Ishikawa (cell line): Measurements from ENCODE around the gene TMEM238.

Experiments
- CEBPB ChIP-seq: IDR thresholded peaks from 2 replicates; pipeline ENCODE4 v1.6.1; 2012
- CREB1 ChIP-seq: IDR thresholded peaks from 2 replicates; pipeline ENCODE4 v1.6.1; 2012; ENCODE audit warnings: low read depth
- EGR1 ChIP-seq: IDR thresholded peaks from 2 replicates; pipeline ENCODE4 v1.6.1; 2012
- EP300 ChIP-seq: IDR thresholded peaks from 2 replicates; pipeline ENCODE4 v1.6.1; 2012; ENCODE audit warnings: borderline replicate concordance
- FOXM1 ChIP-seq: IDR thresholded peaks from 2 replicates; pipeline ENCODE4 v1.6.1; 2012; ENCODE audit warnings: low read depth, borderline replicate concordance
- NFIC ChIP-seq: IDR thresholded peaks from 2 replicates; pipeline ENCODE4 v1.6.1; 2012
- RAD21 ChIP-seq: IDR thresholded peaks from 2 replicates; pipeline ENCODE4 v1.6.1; 2012; ENCODE audit warnings: low read depth
- TAF1 ChIP-seq: IDR thresholded peaks from 2 replicates; pipeline ENCODE4 v1.6.1; 2012; ENCODE audit warnings: low read depth, mild to moderate bottlenecking
- TCF12 ChIP-seq: IDR thresholded peaks from 2 replicates; pipeline ENCODE4 v1.6.1; 2012; ENCODE audit warnings: low read depth
- TEAD4 ChIP-seq: IDR thresholded peaks from 2 replicates; pipeline ENCODE4 v1.6.1; 2012
- YY1 ChIP-seq: IDR thresholded peaks from 2 replicates; pipeline ENCODE4 v1.6.1; 2012; ENCODE audit warnings: low read depth
- ZBTB7A ChIP-seq: IDR thresholded peaks from 2 replicates; pipeline ENCODE4 v1.6.1; 2012; ENCODE audit warnings: low read depth
- TF ChIP-seq, protein P1 (sequence below): IDR thresholded peaks from 2 replicates; pipeline ENCODE4 v1.6.1; 2012; ENCODE audit warnings: low read depth, mild to moderate bottlenecking
- TF ChIP-seq, protein P2 (sequence below): IDR thresholded peaks from 2 replicates; pipeline ENCODE4 v1.6.1; 2012
- TF ChIP-seq, protein P3 (sequence below): IDR thresholded peaks from 2 replicates; pipeline ENCODE4 v1.6.1; 2012

TMEM238 gene, protein sequence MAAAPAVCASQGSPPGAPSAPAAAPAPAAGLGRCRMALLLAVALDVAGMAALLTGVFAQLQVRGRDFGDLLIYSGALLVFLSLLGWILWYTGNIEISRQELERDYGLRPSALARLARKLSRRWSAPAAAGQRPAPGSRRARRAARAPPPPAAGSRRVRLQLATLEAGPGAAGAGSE

DNA sequence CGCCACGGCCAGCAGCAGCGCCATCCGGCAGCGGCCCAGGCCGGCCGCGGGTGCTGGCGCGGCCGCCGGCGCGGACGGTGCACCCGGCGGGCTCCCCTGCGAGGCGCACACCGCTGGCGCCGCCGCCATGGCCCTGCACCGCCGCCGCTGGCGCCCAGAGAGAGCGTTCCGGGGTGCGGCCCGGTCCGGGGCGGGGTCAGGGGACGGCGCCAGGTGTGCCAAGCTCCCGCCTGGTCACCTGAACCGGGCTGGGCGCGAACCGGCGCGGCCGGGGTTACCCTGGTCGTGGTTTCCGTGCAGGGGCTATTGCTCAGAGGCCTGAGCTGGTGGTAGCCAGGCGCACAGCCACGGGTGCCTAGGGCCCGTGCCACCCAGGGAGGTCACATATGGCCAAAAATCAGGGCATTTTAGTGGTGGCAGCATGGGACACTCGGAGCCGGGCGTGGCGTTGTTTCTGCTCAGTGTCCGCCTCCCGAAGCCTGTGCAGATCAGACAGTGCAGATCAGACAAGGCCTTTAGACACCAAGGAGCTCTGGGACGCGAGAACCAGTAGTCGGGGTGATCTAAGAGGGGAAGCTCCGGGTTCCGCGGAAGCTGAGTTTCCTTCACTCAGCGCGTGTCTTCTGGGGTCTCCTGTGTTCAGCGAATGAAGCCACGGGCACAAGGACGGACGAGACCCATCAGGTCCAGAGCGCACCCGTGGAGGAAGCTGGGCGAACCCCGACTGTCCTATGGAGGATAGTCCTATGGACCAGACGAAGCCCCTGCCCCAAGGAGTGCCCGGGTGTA, at the start of gene TMEM238:
Gene TMEM238, minus strand, starts transcription at position 162 of the 789 bp plus-strand sequence. Its CDS starts 33 bp downstream, at position 129.
- no peak for TF ChIP-seq FOXM1
- TF ChIP-seq CEBPB = no peak
- TF ChIP-seq NFIC = no peak
- TF ChIP-seq EGR1 = no peak
- TF ChIP-seq TAF1 = peak; percentile 25; the same call in 1 of the 2 replicates
- TF ChIP-seq RAD21 = no peak
- TF ChIP-seq ZBTB7A = no peak; the same call in 1 of the 2 replicates
- TF ChIP-seq, protein P1, sequence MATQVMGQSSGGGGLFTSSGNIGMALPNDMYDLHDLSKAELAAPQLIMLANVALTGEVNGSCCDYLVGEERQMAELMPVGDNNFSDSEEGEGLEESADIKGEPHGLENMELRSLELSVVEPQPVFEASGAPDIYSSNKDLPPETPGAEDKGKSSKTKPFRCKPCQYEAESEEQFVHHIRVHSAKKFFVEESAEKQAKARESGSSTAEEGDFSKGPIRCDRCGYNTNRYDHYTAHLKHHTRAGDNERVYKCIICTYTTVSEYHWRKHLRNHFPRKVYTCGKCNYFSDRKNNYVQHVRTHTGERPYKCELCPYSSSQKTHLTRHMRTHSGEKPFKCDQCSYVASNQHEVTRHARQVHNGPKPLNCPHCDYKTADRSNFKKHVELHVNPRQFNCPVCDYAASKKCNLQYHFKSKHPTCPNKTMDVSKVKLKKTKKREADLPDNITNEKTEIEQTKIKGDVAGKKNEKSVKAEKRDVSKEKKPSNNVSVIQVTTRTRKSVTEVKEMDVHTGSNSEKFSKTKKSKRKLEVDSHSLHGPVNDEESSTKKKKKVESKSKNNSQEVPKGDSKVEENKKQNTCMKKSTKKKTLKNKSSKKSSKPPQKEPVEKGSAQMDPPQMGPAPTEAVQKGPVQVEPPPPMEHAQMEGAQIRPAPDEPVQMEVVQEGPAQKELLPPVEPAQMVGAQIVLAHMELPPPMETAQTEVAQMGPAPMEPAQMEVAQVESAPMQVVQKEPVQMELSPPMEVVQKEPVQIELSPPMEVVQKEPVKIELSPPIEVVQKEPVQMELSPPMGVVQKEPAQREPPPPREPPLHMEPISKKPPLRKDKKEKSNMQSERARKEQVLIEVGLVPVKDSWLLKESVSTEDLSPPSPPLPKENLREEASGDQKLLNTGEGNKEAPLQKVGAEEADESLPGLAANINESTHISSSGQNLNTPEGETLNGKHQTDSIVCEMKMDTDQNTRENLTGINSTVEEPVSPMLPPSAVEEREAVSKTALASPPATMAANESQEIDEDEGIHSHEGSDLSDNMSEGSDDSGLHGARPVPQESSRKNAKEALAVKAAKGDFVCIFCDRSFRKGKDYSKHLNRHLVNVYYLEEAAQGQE = no peak
- TF ChIP-seq EP300 = peak; percentile 20; the same call in 1 of the 2 replicates
- TF ChIP-seq CREB1 = no peak
- TF ChIP-seq, protein P2, sequence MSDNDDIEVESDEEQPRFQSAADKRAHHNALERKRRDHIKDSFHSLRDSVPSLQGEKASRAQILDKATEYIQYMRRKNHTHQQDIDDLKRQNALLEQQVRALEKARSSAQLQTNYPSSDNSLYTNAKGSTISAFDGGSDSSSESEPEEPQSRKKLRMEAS = no peak
- TF ChIP-seq, protein P3, sequence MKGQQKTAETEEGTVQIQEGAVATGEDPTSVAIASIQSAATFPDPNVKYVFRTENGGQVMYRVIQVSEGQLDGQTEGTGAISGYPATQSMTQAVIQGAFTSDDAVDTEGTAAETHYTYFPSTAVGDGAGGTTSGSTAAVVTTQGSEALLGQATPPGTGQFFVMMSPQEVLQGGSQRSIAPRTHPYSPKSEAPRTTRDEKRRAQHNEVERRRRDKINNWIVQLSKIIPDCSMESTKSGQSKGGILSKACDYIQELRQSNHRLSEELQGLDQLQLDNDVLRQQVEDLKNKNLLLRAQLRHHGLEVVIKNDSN = peak; percentile 27; the same call in 1 of the 2 replicates
- TF ChIP-seq YY1 = peak; percentile 78
- TF ChIP-seq TEAD4 = no peak
- TF ChIP-seq TCF12 = no peak

DNA sequence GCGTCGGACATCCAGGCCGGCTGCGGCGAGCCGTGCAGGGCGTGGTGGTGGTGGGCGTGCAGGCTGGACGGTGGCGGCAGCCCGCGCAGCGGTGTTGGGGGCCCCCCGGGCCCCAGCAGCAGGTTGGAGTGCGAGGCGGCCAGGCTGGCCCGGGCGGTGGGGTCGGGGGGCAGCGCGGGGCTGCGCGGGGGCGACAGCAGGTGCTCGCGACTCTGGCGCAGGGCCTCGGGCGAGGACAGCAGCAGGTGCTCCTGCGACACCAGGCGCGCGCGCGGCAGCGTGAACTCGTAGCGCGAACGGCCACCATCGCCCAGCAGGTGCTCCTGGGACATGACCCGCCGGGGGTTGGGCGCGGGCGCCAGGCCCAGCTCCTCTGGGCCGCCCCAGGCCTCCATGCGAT, 49.2 kb upstream of the TMEM238 start:
- TF ChIP-seq EGR1 = no peak
- TF ChIP-seq YY1 = no peak
- no peak for TF ChIP-seq CEBPB
- no peak for TF ChIP-seq RAD21
- no peak for TF ChIP-seq FOXM1
- no peak for TF ChIP-seq TAF1
- TF ChIP-seq, protein P2 = no peak
- TF ChIP-seq EP300 = no peak

DNA sequence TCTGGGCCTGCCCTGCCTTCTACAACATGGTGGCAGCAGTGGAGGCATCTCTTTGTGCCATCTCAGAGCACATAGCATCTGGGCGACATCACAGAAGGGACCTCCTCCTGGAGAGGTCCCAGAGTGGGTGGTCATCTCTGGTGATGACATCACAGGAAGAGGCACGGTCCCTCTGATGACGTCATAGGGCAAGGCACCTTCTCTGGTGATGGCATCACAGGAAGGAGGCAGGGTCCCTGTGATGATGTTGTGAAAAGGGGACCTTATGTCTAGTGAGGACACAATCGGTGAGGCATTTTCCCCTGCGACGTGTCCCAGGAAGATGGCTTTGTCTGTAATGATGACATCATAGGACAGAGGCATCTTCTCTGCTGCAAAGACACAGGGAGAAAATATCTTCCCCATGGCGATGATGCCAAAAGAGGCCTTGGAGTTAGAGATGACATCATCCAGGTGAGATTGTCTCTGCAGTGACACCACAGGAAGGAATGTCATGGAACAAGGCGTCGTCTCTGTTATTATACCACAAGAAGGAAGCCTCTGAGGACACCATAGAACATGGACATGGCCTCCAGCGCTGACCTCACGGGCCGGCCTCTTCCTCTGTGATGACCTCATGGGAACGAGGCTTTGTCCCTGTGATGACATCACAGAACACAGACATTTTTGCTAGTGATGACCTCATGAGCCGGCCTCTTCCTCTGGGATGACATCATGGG, 48.3 kb upstream of the TMEM238 start:
- TF ChIP-seq ZBTB7A = no peak
- peak; percentile 44; the same call in 1 of the 2 replicates for TF ChIP-seq CREB1
- no peak for TF ChIP-seq NFIC
- no peak for TF ChIP-seq EGR1

DNA sequence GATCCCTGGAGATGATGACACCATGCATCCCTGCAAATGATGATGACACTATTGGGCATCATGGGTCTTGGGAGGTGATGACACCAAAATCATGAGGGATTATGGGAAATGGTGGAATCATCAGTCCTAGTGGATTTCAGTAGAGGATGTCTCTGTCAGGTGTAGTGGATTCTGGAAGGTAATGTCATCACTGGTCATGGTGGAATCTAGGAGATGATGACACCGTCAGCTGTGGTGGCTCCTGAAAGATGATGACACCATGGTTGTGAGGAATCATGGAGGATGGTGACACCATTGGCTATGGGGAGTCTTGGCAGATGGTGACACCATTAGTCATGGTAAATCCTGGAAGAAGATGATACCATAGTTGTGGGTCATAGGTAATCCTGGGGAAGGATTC, 47.1 kb upstream of the TMEM238 start:
- TF ChIP-seq ZBTB7A (no peak), RAD21 (no peak), TEAD4 (no peak), EP300 (no peak), EGR1 (no peak), CREB1 (no peak)
- TF ChIP-seq, protein P1 = no peak
- TF ChIP-seq, protein P2 = no peak

DNA sequence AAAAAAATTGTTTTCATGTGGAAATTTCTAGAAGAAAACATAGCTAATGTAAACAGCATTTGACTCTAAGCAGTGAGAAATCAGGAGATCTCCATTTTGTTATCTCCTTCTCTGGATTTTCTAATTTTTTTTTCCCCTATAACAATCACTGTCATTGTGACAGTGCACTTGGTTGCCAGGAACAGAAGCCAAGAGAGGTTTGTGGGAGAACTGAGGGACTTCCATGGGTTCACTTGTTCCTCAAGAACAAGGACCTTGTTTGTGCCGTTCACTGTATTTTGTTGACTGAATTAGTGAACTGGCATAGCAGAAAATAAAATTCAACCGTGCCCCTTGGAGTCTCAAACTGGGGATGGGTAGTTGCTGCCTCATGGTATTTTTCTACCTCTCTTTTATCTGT, 42.0 kb upstream of the TMEM238 start:
- TF ChIP-seq FOXM1 = no peak
- TF ChIP-seq RAD21 = no peak
- TF ChIP-seq, protein P2 = no peak
- no peak for TF ChIP-seq TAF1
